OCI-LY3 (cell line): ENCODE results near the gene DDX23.

Experiments used
- EZH2phosphoT487 ChIP-seq: fragments of 200-600 bp; shearing (Covaris generic); IDR thresholded peaks from 2 replicates; pipeline ENCODE4 v1.6.1; 2018; ENCODE audit warnings: antibody characterized with exemption, mixed run types, low read depth
- TF ChIP-seq, protein P1 (sequence below): fragments of 200-600, 300-600 bp; sonication (generic); IDR thresholded peaks from 2 replicates; pipeline ENCODE4 v1.5.1; 2014; ENCODE audit warnings: antibody characterized with exemption, low read length, low read depth

DNA sequence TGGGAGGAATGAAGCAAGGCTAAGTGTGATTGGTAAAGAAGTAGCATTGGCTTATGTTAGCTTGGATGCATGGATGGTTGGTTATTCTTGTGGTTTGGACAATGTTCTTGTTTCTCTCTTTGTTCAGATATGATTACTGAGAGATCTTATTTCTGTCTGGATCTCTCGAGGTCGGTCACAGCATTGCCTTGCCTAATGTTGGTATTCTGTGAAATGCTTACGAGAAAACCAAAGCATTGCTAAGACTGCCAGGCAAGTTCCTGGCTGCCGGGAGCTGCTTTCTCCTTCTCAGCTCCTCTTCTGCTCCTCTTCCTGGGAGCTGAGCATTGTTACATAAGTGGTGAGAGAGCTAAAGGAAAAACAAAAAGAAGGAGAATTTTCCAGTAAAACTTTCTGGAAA lies 21.1 kb upstream of the DDX23 start:
- TF ChIP-seq, protein P1, sequence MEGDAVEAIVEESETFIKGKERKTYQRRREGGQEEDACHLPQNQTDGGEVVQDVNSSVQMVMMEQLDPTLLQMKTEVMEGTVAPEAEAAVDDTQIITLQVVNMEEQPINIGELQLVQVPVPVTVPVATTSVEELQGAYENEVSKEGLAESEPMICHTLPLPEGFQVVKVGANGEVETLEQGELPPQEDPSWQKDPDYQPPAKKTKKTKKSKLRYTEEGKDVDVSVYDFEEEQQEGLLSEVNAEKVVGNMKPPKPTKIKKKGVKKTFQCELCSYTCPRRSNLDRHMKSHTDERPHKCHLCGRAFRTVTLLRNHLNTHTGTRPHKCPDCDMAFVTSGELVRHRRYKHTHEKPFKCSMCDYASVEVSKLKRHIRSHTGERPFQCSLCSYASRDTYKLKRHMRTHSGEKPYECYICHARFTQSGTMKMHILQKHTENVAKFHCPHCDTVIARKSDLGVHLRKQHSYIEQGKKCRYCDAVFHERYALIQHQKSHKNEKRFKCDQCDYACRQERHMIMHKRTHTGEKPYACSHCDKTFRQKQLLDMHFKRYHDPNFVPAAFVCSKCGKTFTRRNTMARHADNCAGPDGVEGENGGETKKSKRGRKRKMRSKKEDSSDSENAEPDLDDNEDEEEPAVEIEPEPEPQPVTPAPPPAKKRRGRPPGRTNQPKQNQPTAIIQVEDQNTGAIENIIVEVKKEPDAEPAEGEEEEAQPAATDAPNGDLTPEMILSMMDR: no peak
- TF ChIP-seq EZH2phosphoT487: no peak
